T-helper 1 cell (primary cell): Measurements from ENCODE around the gene BLMH.

Source experiments
- DNase-seq, 5 donors: peaks; one replicate each; pipeline ENCODE4 v3.0.0-alpha.2; 2012 to 2020

Gene BLMH

GRCh38 chr17:30304778-30305177 is 13.0 kb upstream of the BLMH start:
- no peak for DNase-seq

- DNase-seq = no peak
These were observed 10.5 kb upstream of the BLMH start for GRCh38 chr17:30302241-30302640.

- DNase-seq = no peak
These were observed 9.1 kb upstream of the BLMH start for GRCh38 chr17:30300818-30301217.

GRCh38 chr17:30299000-30299399 is 7.3 kb upstream of the BLMH start:
- no peak for DNase-seq

- no peak for DNase-seq
These were observed 6.0 kb upstream of the BLMH start for GRCh38 chr17:30297715-30298114.

- no peak for DNase-seq
These were observed 4.8 kb upstream of the BLMH start for GRCh38 chr17:30296499-30297080.

GRCh38 chr17:30292286-30292858 is 628 bp upstream of the BLMH start:
- no peak for DNase-seq

GRCh38 chr17:30290696-30291542 is 825 bp downstream of the BLMH start:
- DNase-seq = peak in 3 of 5 donors; percentile 6 to 49 (median 10)

GRCh38 chr17:30290077-30290476 is 1.7 kb downstream of the BLMH start:
- DNase-seq = no peak

GRCh38 chr17:30279156-30279555 is 12.6 kb downstream of the BLMH start:
- DNase-seq = no peak

- no peak for DNase-seq
These were observed 13.7 kb downstream of the BLMH start for GRCh38 chr17:30278032-30278431.

- DNase-seq = no peak
These were observed 15.8 kb downstream of the BLMH start for GRCh38 chr17:30275911-30276310.

GRCh38 chr17:30274887-30275286 is 16.9 kb downstream of the BLMH start:
- no peak for DNase-seq

GRCh38 chr17:30273373-30273772 is 18.4 kb downstream of the BLMH start:
- DNase-seq = no peak

GRCh38 chr17:30271102-30271501 is 20.6 kb downstream of the BLMH start:
- DNase-seq = no peak

- no peak for DNase-seq
These were observed 24.1 kb downstream of the BLMH start for GRCh38 chr17:30267625-30268024.

- no peak for DNase-seq
These were observed 28.0 kb downstream of the BLMH start for GRCh38 chr17:30263552-30264333.

- no peak for DNase-seq
These were observed 34.8 kb downstream of the BLMH start for GRCh38 chr17:30256756-30257506.

- DNase-seq = no peak
These were observed 37.6 kb downstream of the BLMH start for GRCh38 chr17:30254150-30254549.

GRCh38 chr17:30253312-30253711 is 38.4 kb downstream of the BLMH start:
- no peak for DNase-seq

GRCh38 chr17:30251931-30252330 is 39.8 kb downstream of the BLMH start:
- no peak for DNase-seq

GRCh38 chr17:30249460-30249859 is 42.3 kb downstream of the BLMH start:
- DNase-seq = no peak

- DNase-seq = no peak
These were observed 43.0 kb downstream of the BLMH start for GRCh38 chr17:30248786-30249185.
